ENCODE data around the gene SPSB4.

DNA sequence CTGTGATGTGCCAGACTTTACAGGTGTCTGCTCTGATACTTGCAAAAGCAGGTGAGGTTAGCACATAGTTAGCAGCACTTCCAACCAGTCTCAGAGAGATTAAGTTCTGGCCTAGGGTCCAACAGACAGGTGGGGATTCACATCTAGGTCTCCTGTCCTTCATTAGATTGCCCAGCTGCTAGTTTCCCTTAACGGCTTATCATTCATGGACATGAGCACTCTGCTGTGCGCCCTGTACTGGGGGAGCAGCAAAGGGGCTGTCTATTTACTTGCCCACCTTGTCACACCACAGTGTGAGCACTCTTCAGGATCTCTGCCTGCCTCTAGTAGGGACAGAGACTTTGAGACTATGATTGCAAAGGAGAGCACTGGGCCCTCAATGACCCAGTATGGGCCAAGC lies 8.7 kb downstream of the SPSB4 start:
- TF ChIP-seq, protein P1, sequence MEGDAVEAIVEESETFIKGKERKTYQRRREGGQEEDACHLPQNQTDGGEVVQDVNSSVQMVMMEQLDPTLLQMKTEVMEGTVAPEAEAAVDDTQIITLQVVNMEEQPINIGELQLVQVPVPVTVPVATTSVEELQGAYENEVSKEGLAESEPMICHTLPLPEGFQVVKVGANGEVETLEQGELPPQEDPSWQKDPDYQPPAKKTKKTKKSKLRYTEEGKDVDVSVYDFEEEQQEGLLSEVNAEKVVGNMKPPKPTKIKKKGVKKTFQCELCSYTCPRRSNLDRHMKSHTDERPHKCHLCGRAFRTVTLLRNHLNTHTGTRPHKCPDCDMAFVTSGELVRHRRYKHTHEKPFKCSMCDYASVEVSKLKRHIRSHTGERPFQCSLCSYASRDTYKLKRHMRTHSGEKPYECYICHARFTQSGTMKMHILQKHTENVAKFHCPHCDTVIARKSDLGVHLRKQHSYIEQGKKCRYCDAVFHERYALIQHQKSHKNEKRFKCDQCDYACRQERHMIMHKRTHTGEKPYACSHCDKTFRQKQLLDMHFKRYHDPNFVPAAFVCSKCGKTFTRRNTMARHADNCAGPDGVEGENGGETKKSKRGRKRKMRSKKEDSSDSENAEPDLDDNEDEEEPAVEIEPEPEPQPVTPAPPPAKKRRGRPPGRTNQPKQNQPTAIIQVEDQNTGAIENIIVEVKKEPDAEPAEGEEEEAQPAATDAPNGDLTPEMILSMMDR (conservative IDR thresholded peaks at IDR 0.05 in 1 of 2, IDR thresholded peaks at IDR 0.05 in 1 of 2; ENCODE audit: low read depth in 1 of 2, low read length in 2 of 2), result no peak
- TF ChIP-seq EZH2 (IDR thresholded peaks at IDR 0.05; ENCODE audit: low read length, missing control alignments), result no peak
